Tibial nerve (tissue), 4 donors: ENCODE measurements around the gene AMOTL2.

ENCODE experiments used
- CTCF ChIP-seq, 5 experiments: fragments of 200-600 bp in 3 of 5; fragments of 450-650 bp in 2 of 5; sonication (generic) in 3 of 5; IDR thresholded peaks; one replicate each; pipeline ENCODE4 v1.5.1; 2016 to 2019; ENCODE audit warnings: antibody characterized with exemption in 5 of 5, mild to moderate bottlenecking in 3 of 5, moderate library complexity in 2 of 5
- EP300 ChIP-seq, 2 donors: sonication (generic); formaldehyde crosslinking; IDR thresholded peaks; one replicate each; pipeline ENCODE4 v1.6.1; 2017; ENCODE audit warnings: antibody characterized with exemption in 2 of 2, mild to moderate bottlenecking in 1 of 2
- POLR2A ChIP-seq, 2 donors: fragments of 450-650 bp; IDR thresholded peaks; one replicate each; pipeline ENCODE4 v1.6.1; 2017; ENCODE audit warnings: antibody characterized with exemption in 2 of 2, mild to moderate bottlenecking in 2 of 2, moderate library complexity in 2 of 2

- TF ChIP-seq CTCF (IDR thresholded peaks at IDR 0.05) (no peak), EP300 (IDR thresholded peaks at IDR 0.05) (no peak), POLR2A (IDR thresholded peaks at IDR 0.05) (no peak)
Observed at GRCh38 chr3:134389865-134390264, 15.6 kb upstream of the AMOTL2 start.
